Endometrial microvascular endothelial cells (primary cell): ENCODE results near the gene ALG14. TPM values are rescaled to one million over a fixed set of nuclear protein-coding genes. Genes with fewer than 3 reads are reported as not detected.
"Not testable (repeated sequence)": the region's sequence is repeated elsewhere in the genome, so short reads cannot be mapped to it uniquely, and the experiment has no call there.

Source experiments
- in situ Hi-C: cut with HindIII; loops from 2 replicates; pipeline ENCODE4 v1.10.0; 2017; ENCODE audit warnings: low sequenced_read_pairs, low pct_unique_long_range_greater_than_20kb; ENCODE audit errors: inconsistent ontology term
- total RNA-seq: library from RNA; depleted of rRNA; stranded (reverse); fragments of >200 nt; gene quantifications from one replicate; pipeline ENCODE4 v1.2.3, GENCODE V29; 2015; ENCODE audit errors: inconsistent ontology term

ALG14 gene
- total RNA-seq, 1 donor from 2014 or later = 1.2 TPM

GRCh38 chr1:95057351-95057750 lies 15.4 kb downstream of the ALG14 start:
- in situ Hi-C loops = loop anchor here (25.0 kb wide), 1 partner anchor 180 kb away; the partner anchor contains the start of gene RWDD3

DNA sequence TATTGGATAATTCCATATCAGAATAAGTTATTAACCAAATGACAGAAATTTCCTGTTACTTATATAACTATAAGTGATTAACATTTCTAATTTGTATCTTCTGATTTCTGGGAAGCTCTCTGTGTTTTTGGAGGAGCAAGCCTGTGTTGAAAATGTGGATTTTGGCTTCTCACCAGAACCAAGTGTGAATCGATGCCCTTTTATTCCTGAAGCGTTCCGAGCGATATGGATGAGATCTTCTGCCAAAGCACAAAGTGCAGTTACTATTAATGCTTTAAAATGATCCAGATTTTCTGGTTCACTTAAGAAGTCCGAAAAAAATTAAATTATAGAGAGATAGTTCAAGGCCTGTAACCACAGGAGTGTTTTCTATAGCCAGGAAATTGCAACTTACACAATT lies 22.8 kb downstream of the ALG14 start:
- in situ Hi-C loops = loop anchor here (25.0 kb wide), 1 partner anchor 187 kb away; the partner anchor contains the start of gene RWDD3

DNA sequence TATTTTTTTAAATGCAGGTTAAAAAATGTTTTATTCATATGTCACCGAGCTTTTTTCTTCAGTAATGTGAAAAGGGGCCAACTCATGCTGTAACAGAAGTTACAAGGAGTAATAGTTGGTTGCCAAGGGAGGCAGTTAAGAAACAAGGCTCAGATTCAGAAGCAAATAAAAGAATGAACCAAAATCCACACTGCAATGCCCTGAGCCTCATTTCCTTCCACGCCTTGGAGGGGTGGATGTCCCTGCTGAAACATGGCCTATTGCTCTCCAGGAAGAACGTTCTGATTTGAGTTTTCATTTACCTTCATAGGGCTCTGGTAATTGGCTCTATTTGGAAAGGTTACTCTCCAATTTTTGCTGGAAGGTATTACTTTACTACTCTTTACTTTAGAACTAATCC lies 24.4 kb downstream of the ALG14 start:
- in situ Hi-C loops = no loop called here

DNA sequence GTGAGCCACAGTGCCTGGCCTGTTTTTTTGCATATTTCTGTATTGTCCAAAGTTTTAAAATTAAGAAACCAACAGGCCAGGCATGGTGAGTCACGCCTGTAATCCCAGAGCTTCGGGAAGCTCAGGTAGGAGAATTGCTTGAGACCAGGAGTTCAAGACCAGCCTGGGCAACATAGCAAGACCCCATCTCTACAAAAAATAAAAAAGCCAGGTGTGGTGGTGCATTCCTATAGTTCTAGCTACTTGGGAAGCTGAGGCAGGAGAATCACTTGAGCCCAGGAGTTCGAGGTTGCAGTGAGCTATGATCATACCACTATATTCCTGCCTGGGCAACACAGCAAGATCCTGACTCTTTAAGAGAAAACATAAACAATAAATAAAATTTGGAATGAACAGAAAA lies 25.1 kb downstream of the ALG14 start:
- in situ Hi-C loops = not testable (repeated sequence)

GRCh38 chr1:95046359-95046758 lies 26.4 kb downstream of the ALG14 start:
- in situ Hi-C loops = no loop called here

DNA sequence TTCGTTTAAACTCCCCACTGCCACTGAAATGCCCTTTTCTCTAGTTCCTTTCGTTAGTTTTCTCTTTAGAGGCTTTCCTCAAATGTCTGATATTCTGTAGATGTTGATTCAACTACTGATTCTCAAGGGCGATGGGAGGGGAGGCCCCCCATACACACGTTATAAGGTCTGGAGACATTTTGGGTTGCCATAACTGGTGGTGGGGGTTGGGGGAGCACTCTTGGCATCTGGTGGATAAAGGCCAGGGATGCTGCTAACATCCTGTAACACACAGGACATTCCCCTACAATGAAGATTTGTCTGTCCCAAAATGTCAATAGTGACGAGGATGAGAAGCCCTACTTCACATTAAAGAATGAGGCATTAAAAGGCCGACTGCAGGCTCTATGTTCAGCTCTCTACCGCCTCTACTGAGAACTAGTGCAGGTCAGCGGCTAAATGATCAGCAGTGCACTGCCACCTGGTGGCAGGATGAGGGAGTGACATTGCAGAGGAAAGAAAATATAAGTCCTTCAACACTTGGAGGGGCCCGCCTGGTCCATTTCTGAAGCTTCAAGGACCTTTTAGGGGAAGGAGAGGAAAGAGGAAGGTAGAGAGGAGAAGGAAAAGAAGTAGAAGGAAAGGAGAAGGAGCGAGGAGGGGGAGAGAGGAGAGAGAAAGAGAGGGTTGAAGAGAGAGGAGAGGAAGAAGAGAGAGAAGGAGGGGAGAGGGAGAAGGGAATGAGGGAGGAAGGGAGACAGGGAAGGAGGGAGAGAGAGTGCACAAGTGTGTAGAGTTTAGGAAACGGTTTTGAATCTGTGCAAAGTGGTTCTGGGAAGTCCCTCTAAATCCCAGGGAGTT lies 29.4 kb downstream of the ALG14 start:
- in situ Hi-C loops = no loop called here

DNA sequence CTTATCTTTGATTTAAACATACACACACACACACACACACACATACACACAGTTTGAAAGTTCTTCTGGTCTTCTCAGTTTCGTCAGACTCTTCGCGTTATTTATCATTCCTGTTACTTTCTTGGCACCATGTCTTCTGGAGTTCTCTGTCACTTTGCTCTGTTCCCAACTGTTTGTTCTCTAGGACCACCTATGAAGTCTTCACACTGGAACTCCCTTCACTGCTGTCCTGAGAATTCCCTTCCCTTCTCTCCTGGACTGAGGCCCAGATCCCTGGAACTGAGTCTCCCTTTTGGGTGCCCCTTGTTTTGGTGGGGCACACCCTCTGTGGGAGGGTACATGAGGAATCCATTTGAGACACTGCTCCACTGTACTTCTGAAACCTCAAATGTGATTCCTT lies 30.5 kb downstream of the ALG14 start:
- in situ Hi-C loops = no loop called here

GRCh38 chr1:95041491-95042165 lies 31.1 kb downstream of the ALG14 start:
- in situ Hi-C loops = no loop called here

DNA sequence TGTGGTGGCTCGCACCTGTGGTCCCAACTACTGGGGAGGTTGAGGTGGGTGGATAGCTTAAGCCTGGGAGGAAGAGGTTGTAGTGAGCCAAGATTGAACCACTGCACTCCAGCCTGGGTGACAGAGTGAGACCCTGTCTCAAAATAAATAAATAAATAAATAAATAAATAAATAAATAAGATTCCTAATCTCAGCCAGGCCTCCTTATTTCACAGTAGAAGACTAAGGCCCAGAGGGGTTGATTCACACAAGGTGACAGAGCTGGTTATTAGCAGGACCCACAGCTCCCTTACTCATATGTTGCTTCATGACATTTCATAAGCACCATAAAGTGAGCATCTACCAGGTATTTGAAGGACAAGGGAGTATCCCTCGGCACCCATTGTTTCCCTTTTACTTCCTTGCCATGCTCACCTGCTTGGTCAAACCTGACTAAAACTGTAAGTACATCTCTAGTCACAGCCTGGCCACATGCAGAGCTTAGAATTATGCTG lies 32.7 kb downstream of the ALG14 start:
- in situ Hi-C loops = no loop called here

GRCh38 chr1:95039360-95040031 lies 33.3 kb downstream of the ALG14 start:
- in situ Hi-C loops = no loop called here

DNA sequence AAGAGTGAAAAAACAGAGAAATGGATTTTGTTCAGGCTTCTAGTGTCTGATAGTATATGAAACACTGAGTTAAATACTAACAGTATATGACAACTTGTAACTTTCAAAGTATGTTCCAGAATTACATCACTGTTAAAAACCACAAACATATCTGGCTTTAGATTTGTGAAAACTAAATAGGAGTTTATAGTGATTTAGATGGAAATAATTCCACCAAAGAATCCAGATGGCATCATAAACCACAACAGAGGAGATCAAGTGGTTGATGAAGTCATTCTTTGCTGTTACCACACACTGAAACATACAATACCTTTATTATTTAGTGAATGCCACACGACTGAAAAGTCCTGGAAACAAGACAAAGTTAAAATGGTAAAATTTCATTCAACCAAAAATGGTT lies 37.2 kb downstream of the ALG14 start:
- in situ Hi-C loops = no loop called here

- in situ Hi-C loops = no loop called here
Observed at GRCh38 chr1:95034506-95034905, 38.2 kb downstream of the ALG14 start.

DNA sequence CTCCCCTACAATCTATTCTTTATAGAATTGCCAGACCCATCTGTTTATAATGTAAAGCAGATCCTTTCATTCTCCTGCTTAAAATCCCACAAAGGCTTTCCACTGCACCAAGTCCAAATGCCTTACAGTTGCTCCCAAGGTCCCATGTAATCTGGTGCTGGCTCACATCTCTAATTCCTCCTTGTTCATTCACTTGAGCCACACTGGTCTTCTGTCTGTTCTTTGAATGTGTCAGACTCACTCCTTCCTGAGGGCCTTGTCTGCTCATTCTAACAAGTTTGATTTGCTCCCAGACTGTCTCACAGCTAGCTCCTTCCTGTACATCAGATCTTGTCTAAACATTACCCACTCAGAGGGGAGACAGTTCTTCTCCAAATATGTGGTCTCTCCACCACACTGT lies 38.9 kb downstream of the ALG14 start:
- in situ Hi-C loops = no loop called here

GRCh38 chr1:95029532-95029931 lies 43.2 kb downstream of the ALG14 start:
- in situ Hi-C loops = no loop called here

DNA sequence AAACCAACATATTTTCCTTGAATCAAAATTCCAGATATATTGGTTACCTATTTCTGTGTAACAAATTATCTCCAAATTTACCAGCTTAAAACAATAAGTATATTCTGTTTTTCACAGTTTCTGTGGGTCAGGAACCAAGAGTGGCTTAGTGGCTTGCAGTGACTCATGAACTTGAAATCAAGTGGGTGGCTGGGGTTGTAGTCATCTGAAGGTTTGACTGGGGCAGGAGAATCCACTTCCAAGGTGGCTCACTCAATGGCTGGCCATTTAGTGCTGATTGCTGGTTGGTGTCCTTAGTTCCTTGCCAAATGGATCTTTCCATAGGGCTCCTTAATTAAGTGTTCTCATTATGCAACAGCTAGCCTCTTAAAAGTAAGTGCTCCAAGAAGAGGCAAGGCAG lies 43.8 kb downstream of the ALG14 start:
- in situ Hi-C loops = no loop called here

DNA sequence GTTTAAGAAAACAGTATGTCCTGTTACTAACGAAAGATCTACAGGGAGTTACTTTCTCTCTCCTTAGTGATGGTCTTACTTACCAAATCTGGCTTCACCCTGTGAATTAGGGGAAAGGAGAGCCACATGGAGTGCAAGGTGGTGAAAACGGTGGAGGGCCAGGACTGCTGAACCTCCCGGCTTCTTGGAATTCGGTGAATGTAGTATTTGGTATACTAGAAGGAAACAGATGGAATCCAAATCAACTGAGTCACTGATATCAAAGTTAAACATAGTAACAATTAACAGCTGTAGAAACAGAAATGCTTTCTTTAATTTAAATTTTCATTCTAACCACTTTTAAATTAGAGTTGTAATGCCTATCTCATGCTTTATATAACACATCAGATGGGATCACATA lies 45.7 kb downstream of the ALG14 start:
- in situ Hi-C loops = no loop called here

GRCh38 chr1:95023399-95024043 lies 49.2 kb downstream of the ALG14 start:
- in situ Hi-C loops = no loop called here

- in situ Hi-C loops = no loop called here
Observed at GRCh38 chr1:95022644-95022926, 50.2 kb downstream of the ALG14 start.
